GM21576 (cell line): ENCODE data around the gene GLRX5.

ENCODE experiments used
- ATAC-seq: cut with Tn5 transposase; IDR thresholded peaks from one replicate; pipeline ENCODE4 v1.9.1; 2021; ENCODE audit warnings: mild to moderate bottlenecking, moderate library complexity; ENCODE audit not compliant: unreplicated experiment

GLRX5 gene

GRCh38 chr14:95531969-95532368 is 2.9 kb upstream of the GLRX5 start:
- no peak for ATAC-seq

- no peak for ATAC-seq
Measured at GRCh38 chr14:95533391-95533821, 1.4 kb upstream of the GLRX5 start.

- ATAC-seq: no peak
Measured at GRCh38 chr14:95533822-95534221, 1.0 kb upstream of the GLRX5 start.

GRCh38 chr14:95535226-95536021 is 574 bp downstream of the GLRX5 start:
- peak; percentile 0 for ATAC-seq

- no peak for ATAC-seq
Measured at GRCh38 chr14:95536036-95536593, 1.3 kb downstream of the GLRX5 start.

GRCh38 chr14:95536671-95537070 is 1.8 kb downstream of the GLRX5 start:
- no peak for ATAC-seq

GRCh38 chr14:95537298-95538089 is 2.6 kb downstream of the GLRX5 start:
- ATAC-seq: no peak

- ATAC-seq: no peak
Measured at GRCh38 chr14:95538801-95539509, 4.1 kb downstream of the GLRX5 start.

- ATAC-seq: no peak
Measured at GRCh38 chr14:95540236-95540855, 5.5 kb downstream of the GLRX5 start.

GRCh38 chr14:95541346-95541745 is 6.5 kb downstream of the GLRX5 start:
- ATAC-seq: no peak

GRCh38 chr14:95541932-95542930 is 7.4 kb downstream of the GLRX5 start:
- ATAC-seq: no peak

- no peak for ATAC-seq
Measured at GRCh38 chr14:95543021-95543420, 8.2 kb downstream of the GLRX5 start.

GRCh38 chr14:95544588-95544987 is 9.7 kb downstream of the GLRX5 start:
- ATAC-seq: no peak

- no peak for ATAC-seq
Measured at GRCh38 chr14:95545515-95546168, 10.8 kb downstream of the GLRX5 start.

- no peak for ATAC-seq
Measured at GRCh38 chr14:95547272-95547625, 12.4 kb downstream of the GLRX5 start.

GRCh38 chr14:95547626-95548327 is 12.9 kb downstream of the GLRX5 start:
- no peak for ATAC-seq

GRCh38 chr14:95548328-95548929 is 13.6 kb downstream of the GLRX5 start:
- ATAC-seq: no peak
